Transverse colon (tissue), 4 donors: ENCODE data around the gene PRMT3. TPM values are rescaled to one million over a fixed set of nuclear protein-coding genes. Genes with fewer than 3 reads are reported as not detected.

Experiments used
- DNase-seq: peaks from one replicate; pipeline ENCODE4 v3.0.0-alpha.2; 2019
- H3K27ac ChIP-seq, 4 donors: fragments of 200-600 bp; sonication (generic); 2 replicates each; pipeline ENCODE4 v1.5.1; 2016 to 2018; ENCODE audit warnings: inconsistent platforms in 4 of 4
- H3K27me3 ChIP-seq: fragments of 200-600 bp; sonication (generic); 2 replicates; pipeline ENCODE4 v1.5.1; 2017; ENCODE audit warnings: inconsistent platforms
- H3K36me3 ChIP-seq, 4 donors: fragments of 200-600 bp; sonication (generic); 2 replicates each; pipeline ENCODE4 v1.5.1; 2017 to 2019; ENCODE audit warnings: inconsistent platforms in 4 of 4
- H3K4me1 ChIP-seq, 4 donors: fragments of 200-600 bp; sonication (generic); 2 replicates each; pipeline ENCODE4 v1.5.1; 2017 to 2020; ENCODE audit warnings: inconsistent platforms in 4 of 4
- H3K4me3 ChIP-seq, 4 donors: fragments of 200-600 bp; sonication (generic); 1 replicate in 1 of 4; 2 replicates in 3 of 4; pipeline versions ENCODE4 v1.5.1 to v1.6.1; 2017 to 2019; ENCODE audit warnings: inconsistent platforms in 4 of 4
- H3K9me3 ChIP-seq, 2 donors: fragments of 200-600 bp; sonication (generic); 2 replicates each; pipeline ENCODE4 v1.5.1; 2017 to 2019; ENCODE audit warnings: inconsistent platforms in 2 of 2
- CTCF ChIP-seq, 5 experiments: fragments of 200-600 bp in 3 of 5; fragments of 450-650 bp in 2 of 5; sonication (generic) in 3 of 5; IDR thresholded peaks; 1 replicate in 2 of 5; 2 replicates in 3 of 5; pipeline ENCODE4 v1.5.1; 2016 to 2017; ENCODE audit warnings: antibody characterized with exemption in 5 of 5, inconsistent platforms in 3 of 5, mild to moderate bottlenecking in 2 of 5, moderate library complexity in 1 of 5
- EP300 ChIP-seq: sonication (generic); formaldehyde crosslinking; IDR thresholded peaks from one replicate; pipeline ENCODE4 v1.6.1; 2017; ENCODE audit warnings: antibody characterized with exemption, low read depth
- POLR2A ChIP-seq: fragments of 450-650 bp; IDR thresholded peaks from one replicate; pipeline ENCODE4 v1.6.1; 2016; ENCODE audit warnings: antibody characterized with exemption, mild to moderate bottlenecking, moderate library complexity
- POLR2AphosphoS5 ChIP-seq, 3 donors: sonication (generic); formaldehyde crosslinking; IDR thresholded peaks; one replicate each; pipeline ENCODE4 v1.6.1; 2016; ENCODE audit warnings: antibody characterized with exemption in 3 of 3
- WGBS, 2 donors: methylation state at CpG; one replicate each; pipeline ENCODE4 v1.1.5; 2018; ENCODE audit warnings: low coverage in 1 of 2; 5-methylcytosine and 5-hydroxymethylcytosine counted together
- in situ Hi-C, 4 donors: fragments of 200-750 bp; cut with MboI; loops; one replicate each; pipeline versions ENCODE4 v1.15.0 to v1.15.1; 2017; ENCODE audit warnings: low sequenced_read_pairs in 3 of 4, low pct_ligation_motif_present in 1 of 4, low pct_unique_long_range_greater_than_20kb in 1 of 4
- intact Hi-C: fragments of 100-400 bp; cut with DNase I; formaldehyde crosslinking; loops from one replicate; pipeline ENCODE4 v1.15.1; 2023; ENCODE audit warnings: low total_unique reads
- total RNA-seq, 4 donors: library from RNA; depleted of rRNA; stranded (reverse); fragments of >200 nt; gene quantifications; one replicate each; pipeline ENCODE4 v1.1.0, GENCODE V29; 2016

The PRMT3 gene
- total RNA-seq, 4 donors from 2014 or later, result 6.7 to 21.0 (median 15.2) TPM

GRCh38 chr11:20429216-20429615 is 41.7 kb downstream of the PRMT3 start:
- DNase-seq, result no peak
- H3K27me3 ChIP-seq, result no peaks in the 10 kb centered on the region
- H3K4me1 ChIP-seq, result no peaks in the 10 kb centered on the region
- H3K27ac ChIP-seq, result no peak overlapping the region
- no peaks in the 10 kb centered on the region for H3K36me3 ChIP-seq
- H3K4me3 ChIP-seq, result no peak overlapping the region
- in situ Hi-C loops (no loop called here), intact Hi-C loops (no loop called here)
- H3K9me3 ChIP-seq, result no peaks in the 10 kb centered on the region
- TF ChIP-seq CTCF (IDR thresholded peaks at IDR 0.05), result no peak
- no peak for TF ChIP-seq POLR2A
- TF ChIP-seq EP300, result no peak
- TF ChIP-seq POLR2AphosphoS5 (IDR thresholded peaks at IDR 0.05), result no peak
- WGBS, 2 donors, result 84 to 95% methylated on average over 2 to 5 of the region's 5 CpGs

- 100% methylated on average over 1 of the region's 2 CpGs; no CpG with 5 or more reads in 1 of the 2 donors for WGBS, 2 donors
- TF ChIP-seq POLR2A (no peak), CTCF (IDR thresholded peaks at IDR 0.05) (no peak), EP300 (no peak), POLR2AphosphoS5 (IDR thresholded peaks at IDR 0.05) (no peak)
- Histone ChIP-seq H3K27ac (no peak overlapping the region), H3K4me3 (no peak overlapping the region), H3K27me3 (no peaks in the 10 kb centered on the region), H3K36me3 (peaks cover 0 to 8% (median 0%) of the 10 kb centered on the region in 4 donors), H3K4me1 (no peaks in the 10 kb centered on the region), H3K9me3 (no peaks in the 10 kb centered on the region)
- intact Hi-C loops, result no loop called here
- DNase-seq, result no peak
- in situ Hi-C loops, result no loop called here
These were observed 51.1 kb downstream of the PRMT3 start for GRCh38 chr11:20438637-20439036.

- in situ Hi-C loops, result no loop called here
- no peaks in the 10 kb centered on the region for H3K4me1 ChIP-seq
- no peaks in the 10 kb centered on the region for H3K9me3 ChIP-seq
- TF ChIP-seq CTCF (IDR thresholded peaks at IDR 0.05) (no peak), POLR2AphosphoS5 (IDR thresholded peaks at IDR 0.05) (no peak), POLR2A (no peak), EP300 (no peak)
- H3K27ac ChIP-seq, result no peak overlapping the region
- DNase-seq, result no peak
- no peaks in the 10 kb centered on the region for H3K27me3 ChIP-seq
- WGBS, 2 donors, result 74 to 79% methylated on average over 3 of the region's 3 CpGs
- intact Hi-C loops, result no loop called here
- no peak overlapping the region for H3K4me3 ChIP-seq
- H3K36me3 ChIP-seq, result no peaks in the 10 kb centered on the region
These were observed 56.1 kb downstream of the PRMT3 start for GRCh38 chr11:20443596-20443995.

- no peaks in the 10 kb centered on the region for H3K36me3 ChIP-seq
- no peak overlapping the region for H3K27ac ChIP-seq
- intact Hi-C loops, result no loop called here
- TF ChIP-seq CTCF (IDR thresholded peaks at IDR 0.05) (no peak), EP300 (no peak), POLR2A (no peak), POLR2AphosphoS5 (IDR thresholded peaks at IDR 0.05) (no peak)
- no peak for DNase-seq
- no peaks in the 10 kb centered on the region for H3K4me1 ChIP-seq
- 95% methylated on average over 1 of the region's 1 CpG; no CpG with 5 or more reads in 1 of the 2 donors for WGBS, 2 donors
- H3K27me3 ChIP-seq, result no peaks in the 10 kb centered on the region
- no peaks in the 10 kb centered on the region for H3K9me3 ChIP-seq
- H3K4me3 ChIP-seq, result no peak overlapping the region
- in situ Hi-C loops, result no loop called here
These were observed 57.0 kb downstream of the PRMT3 start for GRCh38 chr11:20444535-20444934.
